ENCODE measurements around the gene NCSTN. TPM values are rescaled to one million over a fixed set of nuclear protein-coding genes. Genes with fewer than 3 reads are reported as not detected.

Gene NCSTN
- total RNA-seq, 2 experiments from 2014 or later: 54.9 to 56.6 TPM

DNA sequence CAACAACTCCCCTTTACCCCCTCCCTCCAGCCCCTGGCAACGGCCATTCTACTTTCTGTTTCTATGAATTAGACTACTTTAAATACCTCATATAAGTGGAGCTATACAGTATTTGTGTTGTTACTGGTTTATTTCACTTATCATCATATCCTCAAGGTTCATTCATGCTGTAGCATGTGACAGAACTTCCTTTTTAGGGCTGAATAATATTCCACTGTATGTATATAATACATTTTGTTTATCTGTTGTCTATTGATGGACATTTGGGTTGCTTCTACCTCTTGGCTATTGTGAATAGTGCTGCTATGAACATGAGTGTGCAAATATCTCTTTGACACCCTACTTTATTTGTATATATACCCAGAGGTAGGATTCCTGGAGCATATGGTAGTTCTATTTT lies 25.9 kb downstream of the NCSTN start:
- Mint-ChIP-seq H3K9me3 (no peaks in the 10 kb centered on the region), H3K27me3 (no peaks in the 10 kb centered on the region), H3K4me3 (no peak overlapping the region), H3K36me3 (ENCODE audit: low read depth) (no peaks in the 10 kb centered on the region), H3K27ac (no peak overlapping the region), H3K4me1 (ENCODE audit: low read depth) (no peaks in the 10 kb centered on the region)
- ATAC-seq (ENCODE audit: poor library complexity) (no peak), DNase-seq (no peak)
- Histone ChIP-seq H3K36me3 (ENCODE audit: insufficient read depth, low read length) (no peaks in the 10 kb centered on the region), H3K27ac (ENCODE audit: low read depth in 1 of 2, low read length in 2 of 2) (no peak overlapping the region), H3K27me3 (ENCODE audit: control insufficient read depth in 1 of 2, insufficient read depth in 2 of 2, low read length in 2 of 2) (no peaks in the 10 kb centered on the region), H3K4me1 (ENCODE audit: insufficient read depth, low read length) (no peaks in the 10 kb centered on the region), H3K9me3 (ENCODE audit: control insufficient read depth in 1 of 2, insufficient read depth in 1 of 2, low read length in 2 of 2) (no peaks in the 10 kb centered on the region), H3K4me3 (ENCODE audit: low read length) (no peak overlapping the region)
- intact Hi-C loops (cut with DNase I, micrococcal nuclease): no loop called here
- POLR2A ChIA-PET: interaction anchor here (1.0 kb wide), 1 partner anchor 10 kb away, joined by 3 read pairs; no protein-coding TSS in a partner anchor
- TF ChIP-seq, protein P1, sequence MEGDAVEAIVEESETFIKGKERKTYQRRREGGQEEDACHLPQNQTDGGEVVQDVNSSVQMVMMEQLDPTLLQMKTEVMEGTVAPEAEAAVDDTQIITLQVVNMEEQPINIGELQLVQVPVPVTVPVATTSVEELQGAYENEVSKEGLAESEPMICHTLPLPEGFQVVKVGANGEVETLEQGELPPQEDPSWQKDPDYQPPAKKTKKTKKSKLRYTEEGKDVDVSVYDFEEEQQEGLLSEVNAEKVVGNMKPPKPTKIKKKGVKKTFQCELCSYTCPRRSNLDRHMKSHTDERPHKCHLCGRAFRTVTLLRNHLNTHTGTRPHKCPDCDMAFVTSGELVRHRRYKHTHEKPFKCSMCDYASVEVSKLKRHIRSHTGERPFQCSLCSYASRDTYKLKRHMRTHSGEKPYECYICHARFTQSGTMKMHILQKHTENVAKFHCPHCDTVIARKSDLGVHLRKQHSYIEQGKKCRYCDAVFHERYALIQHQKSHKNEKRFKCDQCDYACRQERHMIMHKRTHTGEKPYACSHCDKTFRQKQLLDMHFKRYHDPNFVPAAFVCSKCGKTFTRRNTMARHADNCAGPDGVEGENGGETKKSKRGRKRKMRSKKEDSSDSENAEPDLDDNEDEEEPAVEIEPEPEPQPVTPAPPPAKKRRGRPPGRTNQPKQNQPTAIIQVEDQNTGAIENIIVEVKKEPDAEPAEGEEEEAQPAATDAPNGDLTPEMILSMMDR (IDR thresholded peaks at IDR 0.05): no peak
- CTCF ChIA-PET: no interaction called here

DNA sequence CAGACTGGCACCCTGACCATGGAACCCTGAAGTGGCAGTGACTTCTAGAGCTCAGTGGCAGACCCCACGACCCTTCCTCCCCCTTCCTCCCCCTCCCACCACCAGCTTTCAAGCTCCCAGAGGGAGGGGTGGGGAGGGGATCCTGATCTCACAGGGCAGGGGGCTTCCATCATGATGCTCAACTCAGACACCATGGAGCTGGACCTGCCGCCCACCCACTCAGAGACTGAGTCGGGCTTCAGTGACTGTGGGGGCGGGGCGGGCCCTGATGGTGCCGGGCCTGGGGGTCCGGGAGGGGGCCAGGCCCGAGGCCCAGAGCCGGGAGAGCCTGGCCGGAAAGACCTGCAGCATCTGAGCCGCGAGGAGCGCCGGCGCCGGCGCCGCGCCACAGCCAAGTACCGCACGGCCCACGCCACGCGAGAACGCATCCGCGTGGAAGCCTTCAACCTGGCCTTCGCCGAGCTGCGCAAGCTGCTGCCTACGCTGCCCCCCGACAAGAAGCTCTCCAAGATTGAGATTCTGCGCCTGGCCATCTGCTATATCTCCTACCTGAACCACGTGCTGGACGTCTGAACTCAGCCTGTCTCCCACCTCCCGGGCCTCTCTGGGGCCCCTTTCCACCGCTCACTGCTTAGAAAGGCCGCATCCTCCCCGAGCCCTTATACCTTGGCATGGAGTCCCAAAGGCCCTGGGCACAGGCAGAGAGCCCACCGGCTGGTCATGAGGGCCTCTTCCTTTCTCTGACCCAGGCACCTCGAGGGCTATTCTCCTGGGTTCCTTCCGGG lies 27.6 kb downstream of the NCSTN start:
- CTCF ChIA-PET: no interaction called here
- Histone ChIP-seq H3K27me3 (ENCODE audit: control insufficient read depth in 1 of 2, insufficient read depth in 2 of 2, low read length in 2 of 2) (no peaks in the 10 kb centered on the region), H3K27ac (ENCODE audit: low read depth in 1 of 2, low read length in 2 of 2) (no peak overlapping the region), H3K4me3 (ENCODE audit: low read length) (no peak overlapping the region), H3K36me3 (ENCODE audit: insufficient read depth, low read length) (no peaks in the 10 kb centered on the region), H3K4me1 (ENCODE audit: insufficient read depth, low read length) (peaks cover 5% of the 10 kb centered on the region), H3K9me3 (ENCODE audit: control insufficient read depth in 1 of 2, insufficient read depth in 1 of 2, low read length in 2 of 2) (no peaks in the 10 kb centered on the region)
- Mint-ChIP-seq H3K27me3 (no peaks in the 10 kb centered on the region), H3K9me3 (no peaks in the 10 kb centered on the region), H3K4me3 (no peak overlapping the region), H3K27ac (no peak overlapping the region), H3K4me1 (ENCODE audit: low read depth) (peaks cover 3% of the 10 kb centered on the region), H3K36me3 (ENCODE audit: low read depth) (no peaks in the 10 kb centered on the region)
- ATAC-seq (ENCODE audit: poor library complexity) (no peak), DNase-seq (no peak)
- POLR2A ChIA-PET: no interaction called here
- TF ChIP-seq, protein P1 (IDR thresholded peaks at IDR 0.05): no peak
- intact Hi-C loops (cut with DNase I, micrococcal nuclease): loop anchor here (10.0 kb wide), 2 partner anchors 266 to 576 kb away; no protein-coding TSS in a partner anchor

DNA sequence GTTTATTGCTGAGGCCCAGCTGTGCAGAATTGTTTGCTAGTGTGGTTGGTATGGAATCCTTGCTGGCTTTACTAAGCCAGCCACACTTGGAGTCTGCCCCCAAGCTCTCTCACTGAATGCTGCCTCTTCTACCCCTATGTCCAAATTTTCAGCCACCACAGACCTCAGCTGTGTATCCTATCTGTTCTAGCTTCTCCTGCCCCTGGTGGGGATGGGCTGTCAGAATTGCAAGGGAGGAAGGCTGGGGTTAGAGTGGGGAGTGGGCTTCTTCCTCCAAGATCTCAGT lies 28.1 kb downstream of the NCSTN start:
- H3K27ac Mint-ChIP-seq: no peak overlapping the region
- intact Hi-C loops (cut with DNase I, micrococcal nuclease): loop anchor here (10.0 kb wide), 2 partner anchors 266 to 576 kb away; no protein-coding TSS in a partner anchor
- Histone ChIP-seq H3K4me3 (ENCODE audit: low read length) (no peak overlapping the region), H3K9me3 (ENCODE audit: control insufficient read depth in 1 of 2, insufficient read depth in 1 of 2, low read length in 2 of 2) (no peaks in the 10 kb centered on the region), H3K27ac (ENCODE audit: low read depth in 1 of 2, low read length in 2 of 2) (no peak overlapping the region), H3K4me1 (ENCODE audit: insufficient read depth, low read length) (peaks cover 10% of the 10 kb centered on the region), H3K27me3 (ENCODE audit: control insufficient read depth in 1 of 2, insufficient read depth in 2 of 2, low read length in 2 of 2) (no peaks in the 10 kb centered on the region), H3K36me3 (ENCODE audit: insufficient read depth, low read length) (no peaks in the 10 kb centered on the region)
- POLR2A ChIA-PET: no interaction called here
- no peaks in the 10 kb centered on the region for H3K27me3 Mint-ChIP-seq
- TF ChIP-seq, protein P1 (IDR thresholded peaks at IDR 0.05): no peak
- peaks cover 9% of the 10 kb centered on the region for H3K4me1 Mint-ChIP-seq (ENCODE audit: low read depth)
- H3K9me3 Mint-ChIP-seq: no peaks in the 10 kb centered on the region
- CTCF ChIA-PET: no interaction called here
- DNase-seq (no peak), ATAC-seq (ENCODE audit: poor library complexity) (no peak)
- no peaks in the 10 kb centered on the region for H3K36me3 Mint-ChIP-seq (ENCODE audit: low read depth)
- no peak overlapping the region for H3K4me3 Mint-ChIP-seq

Measured in CD4-positive, alpha-beta T cell (primary cell).